HepG2 (cell line): Measurements from ENCODE around the gene CHST3. TPM values are rescaled to one million over a fixed set of nuclear protein-coding genes. Genes with fewer than 3 reads are reported as not detected.

Experiments used
- HES4 ChIP-seq: sonication (generic); formaldehyde crosslinking; IDR thresholded peaks from 2 replicates; pipeline ENCODE4 v1.9.0; 2021; ENCODE audit warnings: mild to moderate bottlenecking, missing genetic modification reagents, borderline replicate concordance
- HHEX ChIP-seq: IDR thresholded peaks from 2 replicates; pipeline ENCODE4 v1.6.1; 2016; ENCODE audit warnings: control low read depth
- MAZ ChIP-seq, 2 experiments: sonication (generic) in 1 of 2; formaldehyde crosslinking in 1 of 2; IDR thresholded peaks; 2 replicates each; pipeline versions ENCODE4 v1.5.0 to v1.6.1; 2012 to 2020; ENCODE audit warnings: low read depth in 2 of 2, mild to moderate bottlenecking in 2 of 2, borderline replicate concordance in 1 of 2, improper control_type of control experiment in 1 of 2, low read length in 1 of 2, missing genetic modification reagents in 1 of 2, moderate library complexity in 1 of 2
- MED1 ChIP-seq: sonication (generic); formaldehyde crosslinking; IDR thresholded peaks from 2 replicates; pipeline ENCODE4 v1.4.0; 2020; ENCODE audit warnings: missing genetic modification reagents
- NFE2L2 ChIP-seq: fragments of 150-350 bp; IDR thresholded peaks from 2 replicates; pipeline ENCODE4 v1.6.1; 2014; ENCODE audit warnings: low read length
- SALL2 ChIP-seq: sonication (generic); formaldehyde crosslinking; IDR thresholded peaks from 2 replicates; pipeline ENCODE4 v1.8.1; 2023; ENCODE audit warnings: mild to moderate bottlenecking, missing genetic modification reagents, inconsistent platforms
- TBX2 ChIP-seq: sonication (generic); formaldehyde crosslinking; IDR thresholded peaks from 2 replicates; pipeline ENCODE4 v1.5.0; 2020; ENCODE audit warnings: missing genetic modification reagents, mild to moderate bottlenecking, borderline replicate concordance
- ZNF180 ChIP-seq: sonication (generic); formaldehyde crosslinking; IDR thresholded peaks from 2 replicates; pipeline ENCODE4 v1.4.0; 2020; ENCODE audit warnings: low read depth, missing genetic modification reagents, borderline replicate concordance
- polyA plus RNA-seq, 8 experiments: library from polyadenylated mRNA; depleted of rRNA in 3 of 8; stranded (reverse) in 7 of 8; unstranded in 1 of 8; fragments of >200 nt; fragmentation: Illumina TruSeq in 4 of 8; extraction: Trizol in 4 of 8; gene quantifications; 2 replicates each; pipeline versions ENCODE4 v1.2.1 to v1.2.3, GENCODE V29; 2011 to 2016; ENCODE audit warnings: low read depth in 4 of 8, missing spikeins in 1 of 8, mixed read lengths in 1 of 8; ENCODE audit not compliant: insufficient read depth in 1 of 8
- total RNA-seq, 5 experiments: library from RNA; depleted of rRNA; stranded (reverse); fragments of >200 nt; fragmentation: Illumina TruSeq; extraction: Trizol; gene quantifications; 2 replicates each; pipeline ENCODE4 v1.2.3, GENCODE V29; 2016; ENCODE audit warnings: low read depth in 1 of 5
- TF ChIP-seq, protein P1 (sequence below): sonication (generic); formaldehyde crosslinking; IDR thresholded peaks from 2 replicates; pipeline ENCODE4 v1.5.1; 2020; ENCODE audit warnings: mild to moderate bottlenecking, missing genetic modification reagents, borderline replicate concordance
- TF ChIP-seq, protein P2 (sequence below): sonication (generic); formaldehyde crosslinking; IDR thresholded peaks from 2 replicates; pipeline ENCODE4 v1.5.1; 2020; ENCODE audit warnings: mild to moderate bottlenecking, missing genetic modification reagents
- TF ChIP-seq, protein P3 (sequence below), 2 experiments: sonication (generic) in 1 of 2; formaldehyde crosslinking in 1 of 2; IDR thresholded peaks; 2 replicates each; pipeline versions ENCODE4 v1.4.0 to v1.6.1; 2018 to 2020; ENCODE audit warnings: missing genetic modification reagents in 2 of 2, borderline replicate concordance in 1 of 2, low read depth in 1 of 2, mild to moderate bottlenecking in 1 of 2, missing biosample characterization in 1 of 2

Gene CHST3
- total and polyA plus RNA-seq, 2 of the 13 experiments (the other 11 are each of a cell fraction or from before 2014, with no cell fraction given), result 7.2 to 18.7 TPM

DNA sequence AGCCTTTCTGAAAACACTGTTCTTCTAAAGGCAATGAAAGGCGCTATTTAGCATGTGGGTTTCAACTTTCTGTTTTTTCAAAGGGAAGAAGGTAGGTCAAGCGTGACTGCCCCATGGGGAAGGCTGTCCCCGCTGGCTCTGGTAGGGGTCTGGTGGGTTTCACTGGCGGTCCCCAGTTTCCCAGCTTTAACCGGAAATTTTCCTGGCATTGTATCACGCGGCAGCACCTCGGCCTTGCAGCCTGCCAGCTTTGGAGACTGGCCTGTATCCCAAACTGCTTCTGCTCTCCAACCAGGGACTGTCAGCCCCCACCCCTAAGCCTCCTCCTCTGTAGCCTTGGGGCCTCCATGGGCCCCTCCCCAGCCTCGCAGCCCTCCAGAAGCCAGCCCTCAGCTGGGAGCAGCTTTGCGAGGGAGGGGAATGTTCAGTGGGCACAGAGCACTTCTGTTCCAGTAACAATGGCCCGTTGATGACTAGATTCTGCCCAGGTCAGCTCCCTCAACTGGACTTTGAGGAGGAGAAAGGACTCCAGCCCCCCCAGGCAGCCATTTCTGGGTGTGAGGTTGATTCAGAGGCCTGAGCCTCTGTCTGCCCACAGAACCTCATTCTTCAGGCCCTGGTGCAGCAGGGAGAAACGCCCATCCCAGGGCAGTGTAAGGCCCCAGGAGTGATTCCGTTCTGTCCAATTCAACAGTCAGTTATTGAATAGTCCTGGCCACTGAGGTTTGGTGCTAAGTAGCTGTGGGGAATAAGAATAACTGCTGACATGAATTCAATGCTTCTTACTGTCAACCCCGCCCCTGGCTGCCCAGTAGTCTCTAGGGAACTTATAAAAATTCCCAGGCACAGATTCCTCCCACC is 17.1 kb downstream of the CHST3 start (continued):
- TF ChIP-seq, protein P1, sequence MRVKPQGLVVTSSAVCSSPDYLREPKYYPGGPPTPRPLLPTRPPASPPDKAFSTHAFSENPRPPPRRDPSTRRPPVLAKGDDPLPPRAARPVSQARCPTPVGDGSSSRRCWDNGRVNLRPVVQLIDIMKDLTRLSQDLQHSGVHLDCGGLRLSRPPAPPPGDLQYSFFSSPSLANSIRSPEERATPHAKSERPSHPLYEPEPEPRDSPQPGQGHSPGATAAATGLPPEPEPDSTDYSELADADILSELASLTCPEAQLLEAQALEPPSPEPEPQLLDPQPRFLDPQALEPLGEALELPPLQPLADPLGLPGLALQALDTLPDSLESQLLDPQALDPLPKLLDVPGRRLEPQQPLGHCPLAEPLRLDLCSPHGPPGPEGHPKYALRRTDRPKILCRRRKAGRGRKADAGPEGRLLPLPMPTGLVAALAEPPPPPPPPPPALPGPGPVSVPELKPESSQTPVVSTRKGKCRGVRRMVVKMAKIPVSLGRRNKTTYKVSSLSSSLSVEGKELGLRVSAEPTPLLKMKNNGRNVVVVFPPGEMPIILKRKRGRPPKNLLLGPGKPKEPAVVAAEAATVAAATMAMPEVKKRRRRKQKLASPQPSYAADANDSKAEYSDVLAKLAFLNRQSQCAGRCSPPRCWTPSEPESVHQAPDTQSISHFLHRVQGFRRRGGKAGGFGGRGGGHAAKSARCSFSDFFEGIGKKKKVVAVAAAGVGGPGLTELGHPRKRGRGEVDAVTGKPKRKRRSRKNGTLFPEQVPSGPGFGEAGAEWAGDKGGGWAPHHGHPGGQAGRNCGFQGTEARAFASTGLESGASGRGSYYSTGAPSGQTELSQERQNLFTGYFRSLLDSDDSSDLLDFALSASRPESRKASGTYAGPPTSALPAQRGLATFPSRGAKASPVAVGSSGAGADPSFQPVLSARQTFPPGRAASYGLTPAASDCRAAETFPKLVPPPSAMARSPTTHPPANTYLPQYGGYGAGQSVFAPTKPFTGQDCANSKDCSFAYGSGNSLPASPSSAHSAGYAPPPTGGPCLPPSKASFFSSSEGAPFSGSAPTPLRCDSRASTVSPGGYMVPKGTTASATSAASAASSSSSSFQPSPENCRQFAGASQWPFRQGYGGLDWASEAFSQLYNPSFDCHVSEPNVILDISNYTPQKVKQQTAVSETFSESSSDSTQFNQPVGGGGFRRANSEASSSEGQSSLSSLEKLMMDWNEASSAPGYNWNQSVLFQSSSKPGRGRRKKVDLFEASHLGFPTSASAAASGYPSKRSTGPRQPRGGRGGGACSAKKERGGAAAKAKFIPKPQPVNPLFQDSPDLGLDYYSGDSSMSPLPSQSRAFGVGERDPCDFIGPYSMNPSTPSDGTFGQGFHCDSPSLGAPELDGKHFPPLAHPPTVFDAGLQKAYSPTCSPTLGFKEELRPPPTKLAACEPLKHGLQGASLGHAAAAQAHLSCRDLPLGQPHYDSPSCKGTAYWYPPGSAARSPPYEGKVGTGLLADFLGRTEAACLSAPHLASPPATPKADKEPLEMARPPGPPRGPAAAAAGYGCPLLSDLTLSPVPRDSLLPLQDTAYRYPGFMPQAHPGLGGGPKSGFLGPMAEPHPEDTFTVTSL (CRISPR knock-in tag), result 0 out of 2 replicates have a peak, but pooled peaks have one; percentile 16
- TF ChIP-seq TBX2 (peak; percentile 73), MAZ (IDR thresholded peaks at IDR 0.05; ENCODE audit: borderline replicate concordance, low read depth, low read length) (no peak), MAZ (CRISPR knock-in tag; IDR thresholded peaks at IDR 0.05; ENCODE audit: low read depth) (0 out of 2 replicates have a peak, but pooled peaks have one; percentile 25), NFE2L2 (no peak), HHEX (CRISPR knock-in tag) (no peak), MED1 (peak; percentile 50; the same call in 1 of the 2 replicates), HES4 (CRISPR knock-in tag) (no peak), ZNF180 (CRISPR knock-in tag) (no peak), SALL2 (0 out of 2 replicates have a peak, but pooled peaks have one; percentile 28)
- TF ChIP-seq, protein P2, sequence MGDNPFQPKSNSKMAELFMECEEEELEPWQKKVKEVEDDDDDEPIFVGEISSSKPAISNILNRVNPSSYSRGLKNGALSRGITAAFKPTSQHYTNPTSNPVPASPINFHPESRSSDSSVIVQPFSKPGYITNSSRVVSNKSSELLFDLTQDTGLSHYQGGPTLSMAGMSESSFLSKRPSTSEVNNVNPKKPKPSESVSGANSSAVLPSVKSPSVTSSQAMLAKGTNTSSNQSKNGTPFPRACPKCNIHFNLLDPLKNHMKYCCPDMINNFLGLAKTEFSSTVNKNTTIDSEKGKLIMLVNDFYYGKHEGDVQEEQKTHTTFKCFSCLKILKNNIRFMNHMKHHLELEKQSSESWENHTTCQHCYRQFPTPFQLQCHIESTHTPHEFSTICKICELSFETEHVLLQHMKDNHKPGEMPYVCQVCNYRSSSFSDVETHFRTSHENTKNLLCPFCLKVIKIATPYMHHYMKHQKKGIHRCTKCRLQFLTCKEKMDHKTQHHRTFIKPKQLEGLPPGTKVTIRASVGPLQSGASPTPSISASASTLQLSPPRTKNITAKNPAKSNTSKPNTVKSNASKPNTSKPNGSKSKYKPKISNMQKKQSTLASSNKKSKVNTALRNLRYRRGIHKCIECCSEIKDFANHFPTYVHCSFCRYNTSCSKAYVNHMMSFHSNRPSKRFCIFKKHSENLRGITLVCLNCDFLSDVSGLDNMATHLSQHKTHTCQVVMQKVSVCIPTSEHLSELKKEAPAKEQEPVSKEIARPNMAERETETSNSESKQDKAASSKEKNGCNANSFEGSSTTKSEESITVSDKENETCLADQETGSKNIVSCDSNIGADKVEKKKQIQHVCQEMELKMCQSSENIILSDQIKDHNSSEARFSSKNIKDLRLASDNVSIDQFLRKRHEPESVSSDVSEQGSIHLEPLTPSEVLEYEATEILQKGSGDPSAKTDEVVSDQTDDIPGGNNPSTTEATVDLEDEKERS, result 0 out of 2 replicates have a peak, but pooled peaks have one; percentile 46
- TF ChIP-seq, protein P3, sequence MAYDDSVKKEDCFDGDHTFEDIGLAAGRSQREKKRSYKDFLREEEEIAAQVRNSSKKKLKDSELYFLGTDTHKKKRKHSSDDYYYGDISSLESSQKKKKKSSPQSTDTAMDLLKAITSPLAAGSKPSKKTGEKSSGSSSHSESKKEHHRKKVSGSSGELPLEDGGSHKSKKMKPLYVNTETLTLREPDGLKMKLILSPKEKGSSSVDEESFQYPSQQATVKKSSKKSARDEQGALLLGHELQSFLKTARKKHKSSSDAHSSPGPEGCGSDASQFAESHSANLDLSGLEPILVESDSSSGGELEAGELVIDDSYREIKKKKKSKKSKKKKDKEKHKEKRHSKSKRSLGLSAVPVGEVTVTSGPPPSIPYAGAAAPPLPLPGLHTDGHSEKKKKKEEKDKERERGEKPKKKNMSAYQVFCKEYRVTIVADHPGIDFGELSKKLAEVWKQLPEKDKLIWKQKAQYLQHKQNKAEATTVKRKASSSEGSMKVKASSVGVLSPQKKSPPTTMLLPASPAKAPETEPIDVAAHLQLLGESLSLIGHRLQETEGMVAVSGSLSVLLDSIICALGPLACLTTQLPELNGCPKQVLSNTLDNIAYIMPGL (CRISPR knock-in tag; IDR thresholded peaks at IDR 0.05; ENCODE audit: borderline replicate concordance in 1 of 2, low read depth in 1 of 2), result 0 out of 4 replicates have a peak, but pooled peaks of 1 of the 2 experiments have one; percentile 29
